Amniotic epithelial cell (primary cell): ENCODE measurements around the gene C22orf39.
A peak's percentile ranks its signal among the peaks of the same experiment; 100 is the strongest.

Source experiments
- DNase-seq: peaks from one replicate; pipeline ENCODE4 v3.0.0-alpha.2; 2010; ENCODE audit warnings: low read depth

The C22orf39 gene

GRCh38 chr22:19430890-19431541 lies 16.5 kb downstream of the C22orf39 start:
- DNase-seq: peak; percentile 33

- DNase-seq: peak; percentile 90
These were observed 17.3 kb downstream of the C22orf39 start for GRCh38 chr22:19429950-19430889.

GRCh38 chr22:19424186-19424500 lies 23.4 kb downstream of the C22orf39 start:
- DNase-seq: no peak

GRCh38 chr22:19422440-19423301 lies 24.8 kb downstream of the C22orf39 start:
- no peak for DNase-seq

- no peak for DNase-seq
These were observed 27.2 kb downstream of the C22orf39 start for GRCh38 chr22:19420321-19420720.

GRCh38 chr22:19419464-19420178 lies 27.9 kb downstream of the C22orf39 start:
- peak; percentile 46 for DNase-seq

- no peak for DNase-seq
These were observed 28.4 kb downstream of the C22orf39 start for GRCh38 chr22:19419086-19419463.

GRCh38 chr22:19412923-19413322 lies 34.6 kb downstream of the C22orf39 start:
- DNase-seq: no peak

GRCh38 chr22:19412478-19412877 lies 35.0 kb downstream of the C22orf39 start:
- no peak for DNase-seq

- no peak for DNase-seq
These were observed 35.8 kb downstream of the C22orf39 start for GRCh38 chr22:19411690-19412045.

GRCh38 chr22:19410941-19411689 lies 36.4 kb downstream of the C22orf39 start:
- no peak for DNase-seq

- peak; percentile 49 for DNase-seq
These were observed 39.6 kb downstream of the C22orf39 start for GRCh38 chr22:19407649-19408606.

GRCh38 chr22:19406846-19407245 lies 40.7 kb downstream of the C22orf39 start:
- DNase-seq: no peak

- DNase-seq: no peak
These were observed 41.2 kb downstream of the C22orf39 start for GRCh38 chr22:19406281-19406811.

GRCh38 chr22:19405652-19406051 lies 41.9 kb downstream of the C22orf39 start:
- DNase-seq: no peak

GRCh38 chr22:19405133-19405532 lies 42.4 kb downstream of the C22orf39 start:
- DNase-seq: no peak

GRCh38 chr22:19404676-19405075 lies 42.8 kb downstream of the C22orf39 start:
- DNase-seq: no peak

- DNase-seq: no peak
These were observed 44.8 kb downstream of the C22orf39 start for GRCh38 chr22:19402642-19403191.

- no peak for DNase-seq
These were observed 46.0 kb downstream of the C22orf39 start for GRCh38 chr22:19401483-19401882.
